Measurements from ENCODE around the gene KIF26B. TPM values are rescaled to one million over a fixed set of nuclear protein-coding genes. Genes with fewer than 3 reads are reported as not detected.

Gene KIF26B
- total RNA-seq, 2 donors from 2014 or later = not detected

DNA sequence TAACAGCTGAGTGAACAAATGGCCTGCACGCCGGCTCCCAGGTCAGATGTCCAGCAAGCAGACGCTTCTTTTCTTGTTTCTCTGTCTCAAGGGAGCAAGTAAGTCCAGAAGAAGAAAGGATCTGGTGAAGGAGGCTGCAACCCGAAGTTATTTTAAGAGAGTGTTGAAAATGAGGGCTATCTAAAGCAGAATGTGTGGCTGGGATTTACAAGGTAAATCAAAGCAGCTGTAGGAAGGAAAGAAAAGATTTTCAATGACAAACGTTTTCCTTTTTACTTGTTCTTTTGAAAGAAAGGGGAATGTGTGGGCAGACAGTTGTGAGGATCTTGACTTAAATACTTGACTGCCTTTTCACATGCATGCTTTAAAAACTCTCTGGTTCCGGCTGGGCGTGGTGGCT is 311.5 kb downstream of the KIF26B start:
- Mint-ChIP-seq H3K36me3 (no peaks in the 10 kb centered on the region), H3K4me1 (ENCODE audit: low read depth in 2 of 2) (no peaks in the 10 kb centered on the region), H3K27me3 (peaks cover 3 to 13% of the 10 kb centered on the region in 2 donors), H3K9me3 (no peaks in the 10 kb centered on the region), H3K4me3 (no peak overlapping the region), H3K27ac (no peak overlapping the region)
- DNase-seq (ENCODE audit: low spot score) (no peak), ATAC-seq (no peak)

- no peaks in the 10 kb centered on the region for H3K9me3 Mint-ChIP-seq
- H3K4me1 Mint-ChIP-seq (ENCODE audit: low read depth in 2 of 2) = no peaks in the 10 kb centered on the region
- H3K36me3 Mint-ChIP-seq = no peaks in the 10 kb centered on the region
- H3K27ac Mint-ChIP-seq = no peak overlapping the region
- ATAC-seq (no peak), DNase-seq (ENCODE audit: low spot score) (no peak)
- no peak overlapping the region for H3K4me3 Mint-ChIP-seq
- H3K27me3 Mint-ChIP-seq = peaks cover 3 to 7% of the 10 kb centered on the region in 2 donors
These were observed 313.0 kb downstream of the KIF26B start for GRCh38 chr1:245467804-245468203.

DNA sequence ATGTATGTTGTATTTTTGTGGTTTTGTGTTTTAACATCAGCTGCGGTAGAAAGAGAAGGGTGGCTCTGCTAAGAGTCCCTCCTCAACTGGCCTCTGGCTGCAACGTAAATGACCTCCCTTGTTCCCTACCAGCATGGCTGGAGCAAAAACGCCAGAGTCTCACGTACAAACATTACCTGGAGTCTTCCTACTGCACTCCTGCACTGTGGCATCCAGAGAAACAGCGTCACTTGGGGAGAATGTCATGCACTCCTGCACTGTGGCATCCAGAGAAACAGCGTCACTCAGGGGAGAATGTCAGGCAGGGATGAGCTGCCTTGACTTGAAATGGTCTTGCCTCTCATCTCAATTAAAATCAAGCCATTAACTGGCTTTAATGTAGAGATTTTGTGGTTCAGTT is 314.2 kb downstream of the KIF26B start:
- no peaks in the 10 kb centered on the region for H3K9me3 Mint-ChIP-seq
- ATAC-seq (no peak), DNase-seq (ENCODE audit: low spot score) (no peak)
- no peak overlapping the region for H3K4me3 Mint-ChIP-seq
- H3K4me1 Mint-ChIP-seq (ENCODE audit: low read depth in 2 of 2) = no peaks in the 10 kb centered on the region
- no peaks in the 10 kb centered on the region for H3K36me3 Mint-ChIP-seq
- peaks cover 3 to 7% of the 10 kb centered on the region in 2 donors for H3K27me3 Mint-ChIP-seq
- H3K27ac Mint-ChIP-seq = no peak overlapping the region

DNA sequence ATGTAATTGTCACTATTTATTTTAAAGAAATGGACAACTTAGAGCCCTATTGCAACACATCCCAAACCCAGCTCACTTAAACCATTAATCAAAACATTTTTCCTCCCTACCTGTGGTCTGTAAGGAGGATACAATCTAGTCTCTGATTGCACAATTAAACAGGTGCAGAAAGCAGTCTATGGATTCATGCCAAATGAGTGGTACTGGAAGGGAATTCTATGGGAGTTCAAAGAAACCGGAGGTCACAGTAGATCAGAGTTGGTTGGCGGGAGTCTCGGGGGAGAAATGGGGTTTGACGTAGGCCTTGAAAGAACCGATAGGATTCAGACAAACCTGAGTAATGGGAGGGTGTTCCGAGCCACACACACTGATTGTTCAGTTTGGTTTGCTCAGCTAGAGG is 314.9 kb downstream of the KIF26B start:
- Mint-ChIP-seq H3K9me3 (no peaks in the 10 kb centered on the region), H3K4me1 (ENCODE audit: low read depth in 2 of 2) (no peaks in the 10 kb centered on the region), H3K27me3 (peaks cover 5 to 10% of the 10 kb centered on the region in 2 donors), H3K4me3 (no peak overlapping the region), H3K27ac (no peak overlapping the region), H3K36me3 (no peaks in the 10 kb centered on the region)
- ATAC-seq (no peak), DNase-seq (ENCODE audit: low spot score) (no peak)

DNA sequence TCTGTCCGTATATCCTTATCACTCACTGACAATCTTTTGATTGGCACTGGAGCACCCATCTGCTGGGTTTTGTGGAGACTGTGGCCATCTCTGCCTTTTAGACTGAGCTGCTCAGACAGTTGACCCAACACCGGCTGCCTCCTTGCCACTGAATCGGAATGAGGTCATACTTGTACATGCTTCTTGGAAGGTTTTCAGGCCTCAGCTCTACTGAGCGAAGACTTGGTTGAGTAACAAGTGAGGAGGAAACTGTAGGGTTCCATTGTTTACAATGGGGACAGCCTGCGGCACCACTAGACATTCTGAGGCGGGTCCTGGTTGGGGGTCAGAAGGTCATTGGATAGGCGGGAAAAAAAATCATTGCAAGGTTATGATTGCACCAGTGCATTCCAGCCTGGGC is 320.3 kb downstream of the KIF26B start:
- no peaks in the 10 kb centered on the region for H3K4me1 Mint-ChIP-seq (ENCODE audit: low read depth in 2 of 2)
- peak in 1 of 2 donors; percentile 25 for ATAC-seq
- H3K27ac Mint-ChIP-seq = no peak overlapping the region
- no peak for DNase-seq (ENCODE audit: low spot score)
- no peak overlapping the region for H3K4me3 Mint-ChIP-seq
- no peaks in the 10 kb centered on the region for H3K36me3 Mint-ChIP-seq
- peaks cover 14 to 21% of the 10 kb centered on the region in 2 donors for H3K27me3 Mint-ChIP-seq
- H3K9me3 Mint-ChIP-seq = no peaks in the 10 kb centered on the region

GRCh38 chr1:245475961-245476516 is 321.3 kb downstream of the KIF26B start:
- Mint-ChIP-seq H3K36me3 (no peaks in the 10 kb centered on the region), H3K4me1 (ENCODE audit: low read depth in 2 of 2) (no peaks in the 10 kb centered on the region), H3K9me3 (no peaks in the 10 kb centered on the region), H3K27me3 (peaks cover 11 to 20% of the 10 kb centered on the region in 2 donors), H3K27ac (no peak overlapping the region), H3K4me3 (no peak overlapping the region)
- DNase-seq (ENCODE audit: low spot score) (no peak), ATAC-seq (no peak)

GRCh38 chr1:245477941-245478340 is 323.2 kb downstream of the KIF26B start:
- Mint-ChIP-seq H3K27me3 (peaks cover 11 to 20% of the 10 kb centered on the region in 2 donors), H3K4me3 (no peak overlapping the region), H3K9me3 (no peaks in the 10 kb centered on the region), H3K27ac (no peak overlapping the region), H3K4me1 (ENCODE audit: low read depth in 2 of 2) (no peaks in the 10 kb centered on the region), H3K36me3 (no peaks in the 10 kb centered on the region)
- ATAC-seq = no peak
- DNase-seq (ENCODE audit: low spot score) = no peak

DNA sequence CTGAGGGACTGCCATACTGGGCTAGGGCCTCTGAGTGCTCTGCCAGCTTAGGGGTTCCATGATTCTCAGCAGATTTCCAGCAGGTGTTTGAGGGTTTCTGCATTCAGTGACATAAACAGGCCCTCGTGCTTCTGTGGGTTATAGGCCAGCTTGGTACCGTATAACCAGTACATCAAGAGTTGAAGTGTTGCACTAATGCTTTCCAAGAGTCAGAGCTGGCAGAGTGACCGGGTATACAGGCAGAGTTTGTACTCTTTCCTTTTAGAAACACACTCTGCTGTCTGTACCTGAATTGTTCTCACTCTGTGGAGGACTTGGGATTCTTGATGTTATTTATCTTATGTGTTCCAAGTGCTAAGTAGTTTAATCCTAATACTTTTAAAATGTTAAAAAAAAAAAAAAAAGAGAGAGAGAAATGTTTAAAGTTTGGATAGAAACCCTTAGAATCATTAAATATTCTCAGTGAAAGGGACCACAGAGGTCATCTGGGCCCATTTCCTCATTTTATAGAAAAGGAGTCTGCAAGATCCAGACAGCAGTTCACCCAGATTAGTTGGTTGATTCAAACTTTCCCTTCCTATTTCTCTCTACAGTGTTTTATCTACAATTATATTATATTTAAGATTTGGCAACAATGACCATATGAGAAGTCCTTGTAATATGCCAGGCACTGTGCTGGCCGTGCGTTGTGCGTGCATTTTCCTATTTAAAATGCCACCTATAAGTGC is 325.8 kb downstream of the KIF26B start:
- DNase-seq (ENCODE audit: low spot score) (no peak), ATAC-seq (no peak)
- H3K36me3 Mint-ChIP-seq = no peaks in the 10 kb centered on the region
- no peaks in the 10 kb centered on the region for H3K9me3 Mint-ChIP-seq
- peaks cover 8 to 13% of the 10 kb centered on the region in 2 donors for H3K27me3 Mint-ChIP-seq
- no peak overlapping the region for H3K4me3 Mint-ChIP-seq
- H3K4me1 Mint-ChIP-seq (ENCODE audit: low read depth in 2 of 2) = no peaks in the 10 kb centered on the region
- no peak overlapping the region for H3K27ac Mint-ChIP-seq

- no peak for ATAC-seq
- H3K9me3 Mint-ChIP-seq = no peaks in the 10 kb centered on the region
- no peaks in the 10 kb centered on the region for H3K4me1 Mint-ChIP-seq (ENCODE audit: low read depth in 2 of 2)
- H3K4me3 Mint-ChIP-seq = no peak overlapping the region
- peaks cover 8 to 13% of the 10 kb centered on the region in 2 donors for H3K27me3 Mint-ChIP-seq
- H3K27ac Mint-ChIP-seq = no peak overlapping the region
- no peaks in the 10 kb centered on the region for H3K36me3 Mint-ChIP-seq
- no peak for DNase-seq (ENCODE audit: low spot score)
These were observed 326.5 kb downstream of the KIF26B start for GRCh38 chr1:245481261-245481660.

DNA sequence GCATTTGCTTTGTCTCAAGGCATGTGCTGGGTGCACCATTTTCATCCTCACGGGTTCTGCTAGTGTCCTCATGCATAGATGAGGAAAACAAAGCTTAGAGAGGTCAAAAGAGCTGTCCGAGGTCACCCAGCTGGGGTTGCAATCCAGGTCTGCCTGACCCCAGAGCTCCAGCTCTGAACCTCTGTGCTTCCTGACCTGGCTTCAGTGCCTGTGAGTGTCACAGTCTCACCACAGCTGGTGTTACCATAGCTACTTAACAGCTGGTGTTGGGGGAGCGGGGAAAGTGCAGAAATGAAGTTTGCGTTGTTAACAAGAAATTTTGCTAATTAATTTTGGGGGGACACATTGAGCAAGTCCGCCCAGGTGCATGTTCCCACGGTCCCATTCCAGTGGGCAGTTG is 328.5 kb downstream of the KIF26B start:
- Mint-ChIP-seq H3K36me3 (no peaks in the 10 kb centered on the region), H3K27me3 (peaks cover 6 to 8% of the 10 kb centered on the region in 2 donors)
- no peak for DNase-seq (ENCODE audit: low spot score)

DNA sequence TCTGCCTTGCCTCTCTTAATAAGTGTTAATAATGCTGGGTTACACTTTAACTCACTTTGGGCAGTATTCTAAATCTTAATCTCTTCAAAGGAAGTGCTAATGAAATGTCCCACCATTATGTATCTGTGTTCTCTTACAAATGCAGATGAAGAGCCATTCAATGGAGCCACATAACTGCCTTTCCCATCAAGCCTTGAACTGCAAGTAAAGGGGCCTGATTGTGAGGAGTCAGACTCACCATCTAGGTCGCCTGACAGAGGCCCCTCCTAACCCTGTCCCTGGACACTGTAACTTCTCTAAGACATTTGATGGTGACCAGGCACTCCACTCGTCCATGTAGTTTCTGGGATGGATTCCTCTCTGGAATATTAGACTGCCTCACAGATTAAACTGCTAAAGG is 329.4 kb downstream of the KIF26B start:
- DNase-seq (ENCODE audit: low spot score) = no peak
- Mint-ChIP-seq H3K4me1 (ENCODE audit: low read depth in 2 of 2) (no peaks in the 10 kb centered on the region), H3K9me3 (no peaks in the 10 kb centered on the region), H3K27me3 (peaks cover 0 to 3% of the 10 kb centered on the region in 2 donors), H3K27ac (no peak overlapping the region), H3K4me3 (no peak overlapping the region), H3K36me3 (no peaks in the 10 kb centered on the region)
- no peak for ATAC-seq

More for the DNA sequence above, 328.5 kb downstream of the KIF26B start:
- Mint-ChIP-seq H3K4me3 (no peak overlapping the region), H3K4me1 (ENCODE audit: low read depth in 2 of 2) (no peaks in the 10 kb centered on the region), H3K9me3 (no peaks in the 10 kb centered on the region), H3K27ac (no peak overlapping the region)
- no peak for ATAC-seq

DNA sequence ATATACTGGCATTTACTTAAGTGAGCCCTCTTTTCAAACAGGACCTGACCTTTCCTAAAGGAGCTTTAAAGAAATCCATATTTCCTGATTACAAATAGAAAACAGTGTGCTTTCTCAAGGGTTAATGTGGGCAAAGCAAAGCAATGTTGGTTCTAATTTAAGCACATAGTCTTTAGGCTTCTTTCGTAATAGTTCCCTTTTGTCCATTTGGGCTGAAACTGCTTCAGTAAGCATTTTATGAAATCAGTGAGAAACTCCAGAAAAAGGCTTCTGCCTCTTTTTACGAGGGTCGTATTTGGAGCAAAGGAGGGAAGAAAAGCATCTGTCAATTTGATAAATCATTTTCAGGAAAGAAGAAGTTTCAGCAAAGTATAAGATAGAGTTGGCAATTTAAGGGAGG is 331.2 kb downstream of the KIF26B start:
- no peaks in the 10 kb centered on the region for H3K27me3 Mint-ChIP-seq
- H3K9me3 Mint-ChIP-seq = no peaks in the 10 kb centered on the region
- no peak for ATAC-seq
- H3K4me3 Mint-ChIP-seq = no peak overlapping the region
- DNase-seq (ENCODE audit: low spot score) = no peak
- no peak overlapping the region for H3K27ac Mint-ChIP-seq
- H3K4me1 Mint-ChIP-seq (ENCODE audit: low read depth in 2 of 2) = no peaks in the 10 kb centered on the region
- H3K36me3 Mint-ChIP-seq = no peaks in the 10 kb centered on the region

DNA sequence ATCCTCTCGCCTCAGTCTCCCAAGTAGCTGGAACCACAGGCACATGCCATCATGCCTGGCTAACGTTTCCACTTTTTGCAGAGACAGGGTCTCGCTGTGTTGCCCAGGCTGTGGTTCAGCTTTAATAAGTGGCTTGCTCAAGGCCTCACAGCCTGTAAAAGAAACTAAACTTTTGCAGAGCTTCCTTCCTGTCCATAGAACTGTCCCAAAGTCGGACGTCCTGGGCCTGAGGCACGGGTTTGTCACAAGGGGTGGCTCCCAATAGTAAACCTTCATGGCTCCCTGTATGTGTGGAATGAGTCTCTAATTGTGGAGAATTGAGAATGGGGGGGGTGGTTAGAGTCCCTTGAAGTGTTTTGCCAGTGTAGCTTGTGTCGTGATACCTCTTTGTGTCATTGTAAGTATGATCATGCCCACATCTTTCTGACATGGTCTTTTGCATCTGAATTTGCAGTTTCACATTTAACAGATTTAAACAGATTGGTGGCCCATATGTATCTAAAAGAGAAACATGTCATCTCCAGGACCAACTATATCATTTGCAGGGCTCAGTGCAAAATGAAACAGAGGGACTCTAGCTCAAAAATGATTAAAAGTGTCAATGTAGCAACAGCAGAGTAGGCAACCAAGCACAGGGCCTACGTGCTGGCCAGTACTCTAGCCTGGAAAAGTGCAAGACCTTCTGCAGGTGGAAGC is 332.1 kb downstream of the KIF26B start:
- Mint-ChIP-seq H3K9me3 (no peaks in the 10 kb centered on the region), H3K27me3 (peaks cover 0 to under 1% of the 10 kb centered on the region in 2 donors), H3K4me3 (no peak overlapping the region), H3K4me1 (ENCODE audit: low read depth in 2 of 2) (no peaks in the 10 kb centered on the region), H3K27ac (no peak overlapping the region), H3K36me3 (no peaks in the 10 kb centered on the region)
- no peak for ATAC-seq
- DNase-seq (ENCODE audit: low spot score) = no peak

DNA sequence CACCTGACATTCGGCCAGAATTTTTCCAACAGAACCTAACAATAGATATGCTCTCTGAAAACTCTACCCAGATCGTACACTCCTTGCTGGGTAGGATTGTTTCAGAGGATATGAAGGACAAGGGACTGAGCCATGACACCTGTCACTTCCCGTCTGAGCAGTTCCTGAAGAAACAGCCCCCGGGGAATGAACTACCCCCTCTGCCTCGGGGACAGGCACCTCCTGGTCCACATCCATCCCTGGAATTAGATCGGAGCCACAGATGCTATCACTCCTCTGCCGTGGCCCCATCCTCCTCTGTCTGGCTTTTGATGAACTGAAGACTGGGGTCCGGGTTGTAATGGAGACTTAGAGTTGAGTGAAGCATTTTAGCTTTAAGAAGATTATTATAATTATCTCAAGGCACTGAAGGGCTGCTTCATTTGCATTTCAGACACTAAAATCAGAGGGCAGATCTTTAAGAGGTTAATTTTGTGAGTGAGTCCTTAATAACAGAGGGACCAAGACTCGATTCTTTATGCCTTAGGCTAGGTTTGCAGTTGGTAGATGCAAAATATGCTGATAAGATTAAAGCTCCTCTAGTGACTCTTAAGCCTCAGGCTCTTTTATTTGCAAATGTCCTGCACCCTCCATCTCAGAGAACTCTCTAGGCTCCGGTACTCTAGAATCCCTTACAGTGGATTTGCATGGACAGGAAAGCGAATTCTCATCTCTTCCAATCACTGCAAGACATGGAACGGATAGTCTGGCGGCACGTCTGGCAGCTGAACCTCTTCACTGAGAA is 333.8 kb downstream of the KIF26B start:
- H3K4me1 Mint-ChIP-seq (ENCODE audit: low read depth in 2 of 2) = no peaks in the 10 kb centered on the region
- DNase-seq (ENCODE audit: low spot score) = no peak
- no peak overlapping the region for H3K27ac Mint-ChIP-seq
- no peaks in the 10 kb centered on the region for H3K9me3 Mint-ChIP-seq
- no peak overlapping the region for H3K4me3 Mint-ChIP-seq
- no peak for ATAC-seq
- peaks cover 0 to 4% of the 10 kb centered on the region in 2 donors for H3K27me3 Mint-ChIP-seq
- H3K36me3 Mint-ChIP-seq = no peaks in the 10 kb centered on the region
